CD14-positive monocyte (primary cell): ENCODE data around the gene ARMC9. TPM values are rescaled to one million over a fixed set of nuclear protein-coding genes. Genes with fewer than 3 reads are reported as not detected.

Source experiments
- DNase-seq, 3 donors: peaks; one replicate each; pipeline ENCODE4 v3.0.0-alpha.2; 2011 to 2022
- H2AFZ ChIP-seq: 2 replicates; pipeline ENCODE4 v1.6.0; 2012; ENCODE audit warnings: mild to moderate bottlenecking, low read depth, low read length, inconsistent platforms; ENCODE audit not compliant: insufficient read depth, poor library complexity, severe bottlenecking
- H3K27ac ChIP-seq, 2 donors: 1 replicate in 1 of 2; 2 replicates in 1 of 2; pipeline ENCODE4 v1.5.1; 2012 to 2013; ENCODE audit warnings: low read length in 2 of 2, control low read depth in 1 of 2, inconsistent platforms in 1 of 2, low read depth in 1 of 2, mild to moderate bottlenecking in 1 of 2
- H3K27me3 ChIP-seq, 2 donors: one replicate each; pipeline versions ENCODE4 v1.6.0 to v1.6.1; 2011 to 2013; ENCODE audit warnings: low read length in 2 of 2; ENCODE audit not compliant: control insufficient read depth in 2 of 2, insufficient read depth in 2 of 2
- H3K36me3 ChIP-seq, 2 donors: replicated peaks in 1 of 2; 1 replicate in 1 of 2; 2 replicates in 1 of 2; pipeline versions ENCODE4 v1.5.1 to v1.6.1; 2012 to 2013; ENCODE audit warnings: low read length in 2 of 2, control low read depth in 1 of 2, inconsistent platforms in 1 of 2, mild to moderate bottlenecking in 1 of 2; ENCODE audit not compliant: insufficient read depth in 2 of 2, control insufficient read depth in 1 of 2
- H3K4me1 ChIP-seq, 2 donors: 1 replicate in 1 of 2; 2 replicates in 1 of 2; pipeline versions ENCODE4 v1.5.1 to v1.6.1; 2012 to 2013; ENCODE audit warnings: low read length in 2 of 2, control low read depth in 1 of 2, inconsistent platforms in 1 of 2, mild to moderate bottlenecking in 1 of 2, moderate library complexity in 1 of 2; ENCODE audit not compliant: insufficient read depth in 2 of 2, control insufficient read depth in 1 of 2
- H3K4me2 ChIP-seq: replicated peaks from 2 replicates; pipeline ENCODE3; 2012; ENCODE audit warnings: low read length, moderate library complexity, mild to moderate bottlenecking; ENCODE audit not compliant: poor library complexity, severe bottlenecking; ENCODE audit errors: extremely low read depth
- H3K4me3 ChIP-seq, 3 experiments: fragments of 200-600 bp in 1 of 3; sonication (generic) in 1 of 3; replicated peaks in 1 of 3; 1 replicate in 2 of 3; 2 replicates in 1 of 3; pipeline ENCODE4 v1.5.1; 2011 to 2013; ENCODE audit warnings: low read length in 3 of 3, mild to moderate bottlenecking in 3 of 3, control low read depth in 2 of 3, low read depth in 2 of 3, inconsistent platforms in 1 of 3, moderate library complexity in 1 of 3
- H3K79me2 ChIP-seq: 2 replicates; pipeline ENCODE4 v1.6.0; 2012; ENCODE audit warnings: mild to moderate bottlenecking, control low read depth, inconsistent platforms, low read length, moderate library complexity; ENCODE audit not compliant: insufficient read depth
- H3K9ac ChIP-seq: 2 replicates; pipeline ENCODE4 v1.6.0; 2017; ENCODE audit warnings: low read length, mild to moderate bottlenecking; ENCODE audit not compliant: insufficient read depth, poor library complexity, severe bottlenecking
- H3K9me3 ChIP-seq, 2 donors: replicated peaks in 1 of 2; 1 replicate in 1 of 2; 2 replicates in 1 of 2; pipeline versions ENCODE4 v1.5.1 to v1.6.1; 2012 to 2013; ENCODE audit warnings: low read length in 2 of 2, control low read depth in 1 of 2; ENCODE audit not compliant: control insufficient read depth in 1 of 2, insufficient read depth in 1 of 2
- H4K20me1 ChIP-seq: 2 replicates; pipeline ENCODE4 v1.6.0; 2012; ENCODE audit warnings: mild to moderate bottlenecking, low read length, control low read depth, moderate library complexity; ENCODE audit not compliant: insufficient read depth
- H3K27ac Mint-ChIP-seq, 7 donors: one replicate each; pipeline ENCODE4 v1.8.0; 2020; ENCODE audit warnings: mild to moderate bottlenecking in 7 of 7, mixed read lengths in 7 of 7, moderate library complexity in 6 of 7, inconsistent platforms in 2 of 7
- H3K27me3 Mint-ChIP-seq, 3 donors: one replicate each; pipeline ENCODE4 v1.8.0; 2021 to 2022; ENCODE audit warnings: low read depth in 3 of 3, mild to moderate bottlenecking in 3 of 3, mixed read lengths in 3 of 3, moderate library complexity in 3 of 3, inconsistent platforms in 1 of 3
- H3K36me3 Mint-ChIP-seq, 2 donors: one replicate each; pipeline ENCODE4 v1.8.0; 2020; ENCODE audit warnings: mixed read lengths in 2 of 2, inconsistent platforms in 1 of 2, mild to moderate bottlenecking in 1 of 2
- H3K4me1 Mint-ChIP-seq: one replicate; pipeline ENCODE4 v1.8.0; 2020; ENCODE audit warnings: mild to moderate bottlenecking, mixed read lengths
- H3K4me3 Mint-ChIP-seq, 2 donors: one replicate each; pipeline ENCODE4 v1.8.0; 2020; ENCODE audit warnings: mild to moderate bottlenecking in 2 of 2, mixed read lengths in 2 of 2, moderate library complexity in 1 of 2
- H3K9me3 Mint-ChIP-seq, 7 donors: one replicate each; pipeline ENCODE4 v1.8.0; 2020 to 2022; ENCODE audit warnings: mixed read lengths in 7 of 7, mild to moderate bottlenecking in 6 of 7, moderate library complexity in 6 of 7, inconsistent platforms in 2 of 7
- CTCF ChIP-seq: fragments of 200-600 bp; IDR thresholded peaks from one replicate; pipeline ENCODE4 v1.8.0; 2022; ENCODE audit warnings: antibody characterized with exemption, mild to moderate bottlenecking
- WGBS: methylation state at CpG from one replicate; pipeline ENCODE4 v1.1.5; 2013; ENCODE audit warnings: missing lambda C conversion rate; ENCODE audit not compliant: insufficient coverage; 5-methylcytosine and 5-hydroxymethylcytosine counted together
- intact Hi-C, 2 donors: fragments of 100-400 bp; cut with micrococcal nuclease; formaldehyde crosslinking; loops; one replicate each; pipeline versions ENCODE4 v1.15.0 to v1.15.1; 2023
- polyA plus RNA-seq, 3 donors: library from polyadenylated mRNA; depleted of rRNA in 1 of 3; unstranded in 2 of 3; stranded (reverse) in 1 of 3; fragments of 300-500 nt in 2 of 3; fragments of >200 nt in 1 of 3; fragmentation: Illumina TruSeq in 2 of 3; gene quantifications; 1 replicate in 2 of 3; 2 replicates in 1 of 3; pipeline ENCODE4 v1.2.3, GENCODE V29; 2012 to 2021

Gene ARMC9
- polyA plus RNA-seq, 3 donors = 0.07 to 0.27 TPM; not detected in 1

GRCh38 chr2:231203087-231203486, 4.7 kb downstream of the ARMC9 start:
- H3K27me3 ChIP-seq = peaks cover 2 to 8% of the 10 kb centered on the region in 2 donors
- H3K9ac ChIP-seq = no peak overlapping the region
- H3K4me2 ChIP-seq = no peak overlapping the region
- no peaks in the 10 kb centered on the region for H3K36me3 ChIP-seq
- peaks cover 7 to 9% of the 10 kb centered on the region in 2 donors for H3K4me1 ChIP-seq
- no peak overlapping the region for H3K4me3 ChIP-seq
- Mint-ChIP-seq H3K9me3 (peaks cover 0 to 2% (median 0%) of the 10 kb centered on the region in 7 donors), H3K4me3 (no peak overlapping the region), H3K27me3 (peaks cover 20 to 22% (median 20%) of the 10 kb centered on the region in 3 donors), H3K36me3 (no peaks in the 10 kb centered on the region), H3K27ac (no peak overlapping the region), H3K4me1 (peaks cover 8% of the 10 kb centered on the region)
- H3K9me3 ChIP-seq = no peaks in the 10 kb centered on the region
- H3K79me2 ChIP-seq = no peaks in the 10 kb centered on the region
- H2AFZ ChIP-seq = no peak overlapping the region
- TF ChIP-seq CTCF = no peak
- no peak for DNase-seq
- 91% methylated on average over 6 of the region's 7 CpGs for WGBS
- intact Hi-C loops = no loop called here
- no peak overlapping the region for H3K27ac ChIP-seq
- no peaks in the 10 kb centered on the region for H4K20me1 ChIP-seq

GRCh38 chr2:231204146-231204545, 5.7 kb downstream of the ARMC9 start:
- DNase-seq = no peak
- Mint-ChIP-seq H3K27ac (no peak overlapping the region), H3K36me3 (no peaks in the 10 kb centered on the region), H3K9me3 (peaks cover 0 to 2% (median 0%) of the 10 kb centered on the region in 7 donors), H3K27me3 (peaks cover 14 to 17% (median 15%) of the 10 kb centered on the region in 3 donors), H3K4me1 (peaks cover 2% of the 10 kb centered on the region), H3K4me3 (no peak overlapping the region)
- no peak overlapping the region for H3K27ac ChIP-seq
- H3K9me3 ChIP-seq = no peaks in the 10 kb centered on the region
- no peaks in the 10 kb centered on the region for H3K79me2 ChIP-seq
- intact Hi-C loops = no loop called here
- no peaks in the 10 kb centered on the region for H4K20me1 ChIP-seq
- no peak overlapping the region for H3K4me3 ChIP-seq
- no peak overlapping the region for H2AFZ ChIP-seq
- H3K27me3 ChIP-seq = peaks cover 2 to 3% of the 10 kb centered on the region in 2 donors
- 89% methylated on average over 3 of the region's 3 CpGs for WGBS
- H3K4me1 ChIP-seq = peaks cover under 1 to 2% of the 10 kb centered on the region in 2 donors
- H3K9ac ChIP-seq = no peak overlapping the region
- no peaks in the 10 kb centered on the region for H3K36me3 ChIP-seq
- H3K4me2 ChIP-seq = no peak overlapping the region
- no peak for TF ChIP-seq CTCF
